A549 (cell line): Measurements from ENCODE around the gene SUPT5H. TPM values are rescaled to one million over a fixed set of nuclear protein-coding genes. Genes with fewer than 3 reads are reported as not detected.
"Not testable (repeated sequence)": the region's sequence is repeated elsewhere in the genome, so short reads cannot be mapped to it uniquely, and the experiment has no call there.

Experiments used
- ATAC-seq, 2 experiments: fragments of 200-7000 bp in 1 of 2; fragments of >200 bp in 1 of 2; cut with Nextera tagmentation in 1 of 2; cut with Tn5 transposase in 1 of 2; 3 replicates each; pipeline versions ENCODE4 v1.8.0 to v1.9.1; 2018 to 2020; ENCODE audit warnings: mild to moderate bottlenecking in 1 of 2, moderate library complexity in 1 of 2
- CTCF ChIA-PET: fragments of 300-600 bp; sonication (Branson Sonifier 250); formaldehyde crosslinking; extraction: SDS; loops from one replicate; lab custom pipeline; 2021; ENCODE audit warnings: antibody characterized with exemption, inconsistent platforms; lab: Yijun Ruan, JAX
- POLR2A ChIA-PET: fragments of 350-600 bp; formaldehyde crosslinking; extraction: SDS; loops from one replicate; lab custom pipeline; 2021; ENCODE audit warnings: antibody characterized with exemption, inconsistent platforms; lab: Yijun Ruan, JAX
- DNase-seq, 2 experiments: peaks; one replicate each; pipeline versions ENCODE4 v3.0.0 to v3.0.0-alpha.2; 2011 to 2016; ENCODE audit warnings: low read depth in 1 of 2, low spot score in 1 of 2
- FAIRE-seq: peaks from 2 replicates; lab custom pipeline; 2011; peaks lifted over from hg19 to GRCh38; lab: Jason Lieb, UNC
- H3K27ac ChIP-seq, 2 experiments: fragments of >200 bp; sonication (Bioruptor Twin); formaldehyde crosslinking; 3 replicates each; pipeline ENCODE4 v1.5.1; 2016 to 2017
- H3K4me1 ChIP-seq: fragments of >200 bp; sonication (Bioruptor Twin); formaldehyde crosslinking; 3 replicates; pipeline ENCODE4 v1.6.1; 2016
- H3K4me2 ChIP-seq: fragments of >200 bp; sonication (Bioruptor Twin); formaldehyde crosslinking; 3 replicates; pipeline ENCODE4 v1.6.1; 2016
- H3K4me3 ChIP-seq: fragments of >200 bp; sonication (Bioruptor Twin); formaldehyde crosslinking; 3 replicates; pipeline ENCODE4 v1.5.1; 2016
- H3K9me3 ChIP-seq: fragments of >200 bp; sonication (Bioruptor Twin); formaldehyde crosslinking; 3 replicates; pipeline ENCODE4 v1.6.1; 2016
- ATOH8 ChIP-seq: fragments of 250-450 bp; sonication (Bioruptor Pico); IDR thresholded peaks from 2 replicates; pipeline ENCODE4 v1.5.0; 2020; ENCODE audit warnings: low read depth, mild to moderate bottlenecking, moderate library complexity
- CBX2 ChIP-seq: fragments of 200-600 bp; sonication (generic); IDR thresholded peaks from 2 replicates; pipeline ENCODE4 v1.6.1; 2016; ENCODE audit warnings: low read depth, mild to moderate bottlenecking, borderline replicate concordance
- CEBPB ChIP-seq, 2 experiments: fragments of >200 bp in 1 of 2; sonication (Bioruptor Twin) in 1 of 2; formaldehyde crosslinking in 1 of 2; IDR thresholded peaks; 2 replicates each; pipeline ENCODE4 v1.6.1; 2012 to 2016
- CHD4 ChIP-seq: fragments of 200-600 bp; sonication (generic); IDR thresholded peaks from 2 replicates; pipeline ENCODE4 v1.6.1; 2016; ENCODE audit warnings: antibody characterized with exemption, mild to moderate bottlenecking, borderline replicate concordance
- E2F6 ChIP-seq: IDR thresholded peaks from 2 replicates; pipeline ENCODE4 v1.6.1; 2012; ENCODE audit warnings: low read depth, borderline replicate concordance
- ESRRA ChIP-seq: fragments of 150-350 bp; IDR thresholded peaks from 2 replicates; pipeline ENCODE4 v1.6.1; 2014; ENCODE audit warnings: mild to moderate bottlenecking, low read length, borderline replicate concordance
- FOSB ChIP-seq: fragments of 250-450 bp; sonication (Bioruptor Pico); IDR thresholded peaks from 2 replicates; pipeline ENCODE4 v1.5.0; 2020; ENCODE audit warnings: mild to moderate bottlenecking, moderate library complexity
- GATA3 ChIP-seq: IDR thresholded peaks from 2 replicates; pipeline ENCODE4 v1.6.1; 2012; ENCODE audit warnings: borderline replicate concordance
- HDAC2 ChIP-seq: fragments of 200-600 bp; sonication (generic); IDR thresholded peaks from 2 replicates; pipeline ENCODE4 v1.6.1; 2016
- HEYL ChIP-seq: fragments of 250-450 bp; sonication (Bioruptor Pico); IDR thresholded peaks from 2 replicates; pipeline ENCODE4 v1.8.0; 2021; ENCODE audit warnings: mild to moderate bottlenecking, moderate library complexity
- HOXB13 ChIP-seq: fragments of 250-450 bp; sonication (Bioruptor Pico); IDR thresholded peaks from 2 replicates; pipeline ENCODE4 v1.5.0; 2020; ENCODE audit warnings: low read depth, mild to moderate bottlenecking, moderate library complexity
- HOXB5 ChIP-seq: fragments of 250-450 bp; sonication (Bioruptor Pico); IDR thresholded peaks from 2 replicates; pipeline ENCODE4 v1.5.0; 2020; ENCODE audit warnings: mild to moderate bottlenecking, moderate library complexity
- KDM5A ChIP-seq: fragments of 200-600 bp; sonication (generic); IDR thresholded peaks from 2 replicates; pipeline ENCODE4 v1.6.1; 2016; ENCODE audit warnings: antibody characterized with exemption, mild to moderate bottlenecking
- PBX3 ChIP-seq: IDR thresholded peaks from 2 replicates; pipeline ENCODE4 v1.6.1; 2012
- PHF8 ChIP-seq: fragments of 200-600 bp; sonication (generic); IDR thresholded peaks from 2 replicates; pipeline ENCODE4 v1.6.1; 2016; ENCODE audit warnings: low read depth, mild to moderate bottlenecking, antibody characterized with exemption, moderate library complexity, borderline replicate concordance
- POLR2AphosphoS2 ChIP-seq: conservative IDR thresholded peaks from 2 replicates; pipeline ENCODE4 v1.6.1; 2012; ENCODE audit warnings: low read length, improper control_type of control experiment, inconsistent platforms
- REST ChIP-seq: fragments of 200-600 bp; sonication (generic); IDR thresholded peaks from 2 replicates; pipeline ENCODE4 v1.6.1; 2016; ENCODE audit warnings: antibody characterized with exemption, mild to moderate bottlenecking, moderate library complexity
- RNF2 ChIP-seq: fragments of 200-600 bp; sonication (generic); IDR thresholded peaks from 2 replicates; pipeline ENCODE4 v1.6.1; 2016; ENCODE audit warnings: low read depth, mild to moderate bottlenecking, antibody characterized with exemption, moderate library complexity, borderline replicate concordance
- SREBF2 ChIP-seq: fragments of 450-650 bp; IDR thresholded peaks from 2 replicates; pipeline ENCODE4 v1.6.1; 2014; ENCODE audit warnings: mild to moderate bottlenecking, moderate library complexity
- ZC3H11A ChIP-seq: fragments of 450-650 bp; IDR thresholded peaks from 2 replicates; pipeline ENCODE4 v1.6.1; 2014; ENCODE audit warnings: antibody characterized with exemption, mild to moderate bottlenecking
- WGBS: methylation state at CpG from one replicate; pipeline ENCODE4 v1.1.6; 2017; ENCODE audit errors: missing lambda C conversion rate; 5-methylcytosine and 5-hydroxymethylcytosine counted together
- polyA plus RNA-seq, 4 experiments: library from polyadenylated mRNA; depleted of rRNA in 3 of 4; stranded (reverse); fragments of >200 nt; fragmentation: RNase III in 1 of 4; extraction: RNeasy Plus Mini Kit Qiagen cat#74134 plus additional on column Dnase treatment in 1 of 4; gene quantifications; 2 replicates in 3 of 4; 3 replicates in 1 of 4; pipeline ENCODE4 v1.2.3, GENCODE V29; 2011 to 2017

The SUPT5H gene
- polyA plus RNA-seq, 2 of the 4 experiments (the other 2 are of a cell fraction), result 186 to 222 TPM

GRCh38 chr19:39448271-39448670 lies 2.9 kb downstream of the SUPT5H start:
- CTCF ChIA-PET, result interaction anchor here (0.9 to 14.2 kb wide), 10 partner anchors 8 to 103 kb away, joined by 3 to 279 read pairs (median 7); partner anchors contain the start of genes EID2, EID2B and PLEKHG2
- Histone ChIP-seq H3K4me1 (peaks cover 26% of the 10 kb centered on the region; the same call in 2 of the 3 replicates), H3K4me2 (peak overlapping the region; percentile 15; the same call in 1 of the 3 replicates), H3K4me3 (no peak overlapping the region), H3K9me3 (no peaks in the 10 kb centered on the region), H3K27ac (no peak overlapping the region; a peak in 1 of 6 replicates)
- no peak for DNase-seq
- ATAC-seq, result no peak
- no peak for FAIRE-seq
- TF ChIP-seq GATA3 (no peak), RNF2 (no peak), CEBPB (IDR thresholded peaks at IDR 0.05) (no peak), SREBF2 (no peak), FOSB (CRISPR knock-in tag) (no peak), HOXB5 (CRISPR knock-in tag) (no peak), E2F6 (no peak), ZC3H11A (no peak), HDAC2 (no peak)
- POLR2A ChIA-PET, result interaction anchor here (0.6 to 1.7 kb wide), 3 partner anchors 13 to 888 kb away, joined by 3 to 8 read pairs (median 4); partner anchors contain the start of gene RPS16
- 87% methylated on average over 3 of the region's 3 CpGs for WGBS

GRCh38 chr19:39449116-39449797 lies 3.9 kb downstream of the SUPT5H start:
- DNase-seq (no peak), FAIRE-seq (no peak), ATAC-seq (no peak)
- Histone ChIP-seq H3K4me2 (no peak overlapping the region), H3K4me1 (peaks cover 24% of the 10 kb centered on the region; the same call in 2 of the 3 replicates), H3K27ac (no peak overlapping the region), H3K9me3 (no peaks in the 10 kb centered on the region), H3K4me3 (no peak overlapping the region)
- CTCF ChIA-PET, result interaction anchor here (0.6 to 14.2 kb wide), 10 partner anchors 9 to 102 kb away, joined by 3 to 279 read pairs (median 4); partner anchors contain the start of genes EID2B and PLEKHG2
- TF ChIP-seq CHD4, result no peak
- no peak for TF ChIP-seq CEBPB (IDR thresholded peaks at IDR 0.05)
- no peak for TF ChIP-seq PHF8
- no peak for TF ChIP-seq CBX2
- no peak for TF ChIP-seq REST
- no peak for TF ChIP-seq ATOH8 (CRISPR knock-in tag)
- no peak for TF ChIP-seq KDM5A
- TF ChIP-seq PBX3, result no peak
- TF ChIP-seq HEYL (CRISPR knock-in tag), result no peak
- TF ChIP-seq ESRRA, result no peak
- no peak for TF ChIP-seq HOXB13 (CRISPR knock-in tag)
- no peak for TF ChIP-seq ZC3H11A
- no peak for TF ChIP-seq POLR2AphosphoS2
- POLR2A ChIA-PET, result interaction anchor here (0.6 to 1.7 kb wide), 4 partner anchors 14 to 888 kb away, joined by 3 to 8 read pairs (median 4); partner anchors contain the start of genes RPS16 and TIMM50
- 85% methylated on average over 8 of the region's 8 CpGs for WGBS

- CTCF ChIA-PET, result interaction anchor here (1.0 to 14.2 kb wide), 3 partner anchors 19 to 82 kb away, joined by 5 to 279 read pairs (median 193); partner anchors contain the start of gene EID2B
- H3K4me1 ChIP-seq, result peaks cover 22% of the 10 kb centered on the region; the same call in 2 of the 3 replicates
- WGBS, result 94% methylated on average over 8 of the region's 8 CpGs
- POLR2A ChIA-PET, result interaction anchor here (1.9 kb wide), 1 partner anchor 16 kb away, joined by 11 read pairs; the partner anchor contains the start of gene RPS16
- H3K4me2 ChIP-seq, H3K27ac ChIP-seq, FAIRE-seq, H3K4me3 ChIP-seq, H3K9me3 ChIP-seq, DNase-seq, ATAC-seq: not testable (repeated sequence)
Measured at GRCh38 chr19:39451257-39451656, 5.9 kb downstream of the SUPT5H start.
